Neural cell (in vitro differentiated cells): ENCODE measurements around the gene LMLN. TPM values are rescaled to one million over a fixed set of nuclear protein-coding genes. Genes with fewer than 3 reads are reported as not detected.

Experiments used
- H2AFZ ChIP-seq: fragments of 200-600, 300-800 bp; sonication (generic), shearing (Covaris generic); 2 replicates; pipeline ENCODE4 v1.6.0; 2014; ENCODE audit warnings: low read depth, mild to moderate bottlenecking, antibody characterized with exemption, low read length, moderate library complexity
- H3F3A ChIP-seq: fragments of 200-600 bp; shearing (Covaris generic); 2 replicates; pipeline ENCODE4 v1.6.1; 2016; ENCODE audit warnings: mild to moderate bottlenecking, moderate library complexity, mixed read lengths, antibody characterized with exemption, low read length; ENCODE audit not compliant: insufficient read depth, poor library complexity, severe bottlenecking
- H3K27ac ChIP-seq: fragments of 200-600, 300-800 bp; sonication (generic), shearing (Covaris generic); 2 replicates; pipeline ENCODE4 v1.5.1; 2014; ENCODE audit warnings: mild to moderate bottlenecking, low read length, moderate library complexity
- H3K27me3 ChIP-seq: fragments of 300-800, 200-600 bp; sonication (generic), shearing (Covaris generic); 2 replicates; pipeline ENCODE4 v1.6.0; 2014; ENCODE audit warnings: mild to moderate bottlenecking, low read depth, low read length, moderate library complexity; ENCODE audit not compliant: insufficient read depth
- H3K36me3 ChIP-seq: fragments of 300-800, 200-600 bp; sonication (generic), shearing (Covaris generic); 2 replicates; pipeline ENCODE4 v1.5.1; 2014; ENCODE audit warnings: mild to moderate bottlenecking, antibody characterized with exemption, low read length, moderate library complexity; ENCODE audit not compliant: insufficient read depth
- H3K4me2 ChIP-seq: fragments of 300-800, 200-600 bp; sonication (generic), shearing (Covaris generic); 2 replicates; pipeline ENCODE4 v1.6.0; 2014; ENCODE audit warnings: mild to moderate bottlenecking, low read length
- H3K4me3 ChIP-seq: fragments of 300-800, 200-600 bp; sonication (generic), shearing (Covaris generic); 2 replicates; pipeline ENCODE4 v1.5.1; 2014; ENCODE audit warnings: mild to moderate bottlenecking, low read length, moderate library complexity
- H3K79me2 ChIP-seq: fragments of 200-600 bp; shearing (Covaris generic); replicated peaks from 2 replicates; pipeline ENCODE4 v1.6.0; 2014; ENCODE audit warnings: mild to moderate bottlenecking, low read length, moderate library complexity; ENCODE audit not compliant: insufficient read depth
- H3K9ac ChIP-seq: fragments of 300-800, 200-600 bp; sonication (generic), shearing (Covaris generic); 2 replicates; pipeline ENCODE4 v1.6.1; 2016; ENCODE audit warnings: mild to moderate bottlenecking, low read length, mixed read lengths
- H3K9me2 ChIP-seq: fragments of 200-600 bp; shearing (Covaris generic); 2 replicates; pipeline ENCODE4 v1.6.1; 2016; ENCODE audit warnings: mild to moderate bottlenecking, low read length, mixed read lengths; ENCODE audit not compliant: insufficient read depth
- H3K9me3 ChIP-seq: fragments of 200-600, 300-800 bp; sonication (generic), shearing (Covaris generic); 2 replicates; pipeline ENCODE4 v1.6.1; 2016; ENCODE audit warnings: mild to moderate bottlenecking, mixed run types, low read length, moderate library complexity, mixed read lengths
- H4K20me1 ChIP-seq: fragments of 200-600 bp; shearing (Covaris generic); 2 replicates; pipeline ENCODE4 v1.6.1; 2016; ENCODE audit warnings: mild to moderate bottlenecking, mixed run types; ENCODE audit not compliant: insufficient read depth
- CTCF ChIP-seq: fragments of 450-650 bp; IDR thresholded peaks from 2 replicates; pipeline ENCODE4 v1.5.1; 2014; ENCODE audit warnings: antibody characterized with exemption, mild to moderate bottlenecking, moderate library complexity; ENCODE audit not compliant: poor library complexity, severe bottlenecking
- EP300 ChIP-seq: fragments of 450-650 bp; conservative IDR thresholded peaks from 2 replicates; pipeline ENCODE4 v1.6.1; 2014; ENCODE audit warnings: antibody characterized with exemption, mild to moderate bottlenecking, moderate library complexity; ENCODE audit not compliant: poor library complexity, severe bottlenecking
- EZH2 ChIP-seq: fragments of 200-600, 300-800 bp; shearing (Covaris generic), sonication (generic); IDR thresholded peaks from 2 replicates; pipeline ENCODE4 v1.6.1; 2014; ENCODE audit warnings: antibody characterized with exemption, low read length, borderline replicate concordance, mild to moderate bottlenecking; ENCODE audit not compliant: insufficient read depth, poor library complexity, severe bottlenecking
- MXI1 ChIP-seq: fragments of 450-650 bp; conservative IDR thresholded peaks from 2 replicates; pipeline ENCODE4 v1.6.1; 2014; ENCODE audit warnings: antibody characterized with exemption, mild to moderate bottlenecking; ENCODE audit not compliant: poor library complexity, severe bottlenecking
- POLR2AphosphoS5 ChIP-seq: IDR thresholded peaks from 2 replicates; pipeline ENCODE4 v1.6.1; 2012
- RAD21 ChIP-seq: fragments of 450-650 bp; conservative IDR thresholded peaks from 2 replicates; pipeline ENCODE4 v1.6.1; 2014; ENCODE audit warnings: antibody characterized with exemption, mild to moderate bottlenecking, moderate library complexity
- REST ChIP-seq: IDR thresholded peaks from 2 replicates; pipeline ENCODE4 v1.6.1; 2012; ENCODE audit warnings: borderline replicate concordance
- SMC3 ChIP-seq: fragments of 450-650 bp; conservative IDR thresholded peaks from 2 replicates; pipeline ENCODE4 v1.6.1; 2014; ENCODE audit warnings: antibody characterized with exemption, mild to moderate bottlenecking, moderate library complexity; ENCODE audit not compliant: poor library complexity
- TAF1 ChIP-seq: IDR thresholded peaks from 2 replicates; pipeline ENCODE4 v1.6.1; 2012; ENCODE audit warnings: low read depth
- polyA minus RNA-seq: library from RNA; depleted of rRNA, polyadenylated mRNA; stranded (reverse); fragments of >200 nt; gene quantifications from 2 replicates; pipeline ENCODE4 v1.2.3, GENCODE V29; 2014
- polyA plus RNA-seq: library from polyadenylated mRNA; depleted of rRNA; stranded (reverse); fragments of >200 nt; gene quantifications from 2 replicates; pipeline ENCODE4 v1.2.3, GENCODE V29; 2014

Gene LMLN
- polyA plus RNA-seq (3.1 and 6.9 TPM in 2 replicates), polyA minus RNA-seq (13.1 and 17.4 TPM in 2 replicates)

- Histone ChIP-seq H3K4me3 (peak within 1 kb of the TSS; percentile 89), H3K9ac (peak within 1 kb of the TSS; percentile 71), H3K9me3 (no peaks in the 10 kb centered on the region), H3K27me3 (no peaks in the 10 kb centered on the region), H3K79me2 (peaks cover 5% of the 10 kb centered on the region), H3K27ac (peak within 1 kb of the TSS; percentile 65), H3F3A (no peaks in the 10 kb centered on the region), H3K9me2 (no peaks in the 10 kb centered on the region), H3K4me2 (peak within 1 kb of the TSS; percentile 96), H3K36me3 (peaks cover 5% of the 10 kb centered on the region), H2AFZ (peak within 1 kb of the TSS; percentile 87), H4K20me1 (no peaks in the 10 kb centered on the region)
- TF ChIP-seq CTCF = peak; percentile 15
- no peak for TF ChIP-seq REST
- peak; percentile 40 for TF ChIP-seq SMC3
- TF ChIP-seq TAF1 = peak; percentile 18
- no peak for TF ChIP-seq EZH2
- peak; percentile 50 for TF ChIP-seq EP300
- peak; percentile 76 for TF ChIP-seq POLR2AphosphoS5
- no peak for TF ChIP-seq RAD21
- TF ChIP-seq MXI1 = peak; percentile 93
Measured at GRCh38 chr3:197959891-197960693, at the start of gene LMLN. Gene LMLN (plus strand): TSS chr3:197960217. CDS start chr3:197960246, 29 bp downstream.

- Histone ChIP-seq H3K79me2 (no peaks in the 10 kb centered on the region), H3K9me2 (no peaks in the 10 kb centered on the region), H3K9me3 (no peaks in the 10 kb centered on the region), H4K20me1 (no peaks in the 10 kb centered on the region), H3K36me3 (no peaks in the 10 kb centered on the region), H2AFZ (no peak overlapping the region), H3K9ac (no peak overlapping the region), H3K27ac (no peak overlapping the region), H3K4me3 (no peak overlapping the region), H3F3A (no peaks in the 10 kb centered on the region), H3K27me3 (no peaks in the 10 kb centered on the region), H3K4me2 (no peak overlapping the region)
- no peak for TF ChIP-seq POLR2AphosphoS5
Measured at GRCh38 chr3:197912741-197913476, 47.1 kb upstream of the LMLN start.
